ENCODE results near the gene MAB21L4.

Gene MAB21L4

GRCh38 chr2:240858871-240859270 lies 37.1 kb downstream of the MAB21L4 start:
- TF ChIP-seq CTCF (IDR thresholded peaks at IDR 0.05; ENCODE audit: low read depth, low read length), result no peak
- no peak overlapping the region for H3K4me3 ChIP-seq (ENCODE audit: low read depth, low read length)
- no peak for DNase-seq (ENCODE audit: low read depth, low spot score)
- in situ Hi-C loops (cut with HindIII; ENCODE audit: low sequenced_read_pairs), result no loop called here

- in situ Hi-C loops (cut with HindIII; ENCODE audit: low sequenced_read_pairs), result no loop called here
- no peak for TF ChIP-seq CTCF (IDR thresholded peaks at IDR 0.05; ENCODE audit: low read depth, low read length)
- no peak for DNase-seq (ENCODE audit: low read depth, low spot score)
- H3K4me3 ChIP-seq (ENCODE audit: low read depth, low read length), result no peak overlapping the region
These were observed 37.6 kb downstream of the MAB21L4 start for GRCh38 chr2:240858321-240858720.

GRCh38 chr2:240857039-240858008 lies 38.6 kb downstream of the MAB21L4 start:
- no peak overlapping the region for H3K4me3 ChIP-seq (ENCODE audit: low read depth, low read length)
- TF ChIP-seq CTCF (IDR thresholded peaks at IDR 0.05; ENCODE audit: low read depth, low read length), result no peak
- no peak for DNase-seq (ENCODE audit: low read depth, low spot score)
- in situ Hi-C loops (cut with HindIII; ENCODE audit: low sequenced_read_pairs), result no loop called here

GRCh38 chr2:240856151-240856980 lies 39.6 kb downstream of the MAB21L4 start:
- peak; percentile 25 for TF ChIP-seq CTCF (IDR thresholded peaks at IDR 0.05; ENCODE audit: low read depth, low read length)
- in situ Hi-C loops (cut with HindIII; ENCODE audit: low sequenced_read_pairs), result no loop called here
- H3K4me3 ChIP-seq (ENCODE audit: low read depth, low read length), result no peak overlapping the region
- no peak for DNase-seq (ENCODE audit: low read depth, low spot score)

GRCh38 chr2:240855670-240856069 lies 40.3 kb downstream of the MAB21L4 start:
- in situ Hi-C loops (cut with HindIII; ENCODE audit: low sequenced_read_pairs), result no loop called here
- H3K4me3 ChIP-seq (ENCODE audit: low read depth, low read length), result no peak overlapping the region
- DNase-seq (ENCODE audit: low read depth, low spot score), result no peak
- no peak for TF ChIP-seq CTCF (IDR thresholded peaks at IDR 0.05; ENCODE audit: low read depth, low read length)

- in situ Hi-C loops (cut with HindIII; ENCODE audit: low sequenced_read_pairs), result no loop called here
- TF ChIP-seq CTCF (IDR thresholded peaks at IDR 0.05; ENCODE audit: low read depth, low read length), result no peak
- DNase-seq (ENCODE audit: low read depth, low spot score), result no peak
- H3K4me3 ChIP-seq (ENCODE audit: low read depth, low read length), result no peak overlapping the region
These were observed 43.2 kb downstream of the MAB21L4 start for GRCh38 chr2:240852671-240853314.

All from astrocyte of the spinal cord (primary cell).